GM19351 (cell line): ENCODE results near the gene SHFL.

Experiments
- ATAC-seq: cut with Tn5 transposase; IDR thresholded peaks from one replicate; pipeline ENCODE4 v1.9.1; 2021; ENCODE audit warnings: mild to moderate bottlenecking, moderate library complexity; ENCODE audit not compliant: unreplicated experiment

The SHFL gene

DNA sequence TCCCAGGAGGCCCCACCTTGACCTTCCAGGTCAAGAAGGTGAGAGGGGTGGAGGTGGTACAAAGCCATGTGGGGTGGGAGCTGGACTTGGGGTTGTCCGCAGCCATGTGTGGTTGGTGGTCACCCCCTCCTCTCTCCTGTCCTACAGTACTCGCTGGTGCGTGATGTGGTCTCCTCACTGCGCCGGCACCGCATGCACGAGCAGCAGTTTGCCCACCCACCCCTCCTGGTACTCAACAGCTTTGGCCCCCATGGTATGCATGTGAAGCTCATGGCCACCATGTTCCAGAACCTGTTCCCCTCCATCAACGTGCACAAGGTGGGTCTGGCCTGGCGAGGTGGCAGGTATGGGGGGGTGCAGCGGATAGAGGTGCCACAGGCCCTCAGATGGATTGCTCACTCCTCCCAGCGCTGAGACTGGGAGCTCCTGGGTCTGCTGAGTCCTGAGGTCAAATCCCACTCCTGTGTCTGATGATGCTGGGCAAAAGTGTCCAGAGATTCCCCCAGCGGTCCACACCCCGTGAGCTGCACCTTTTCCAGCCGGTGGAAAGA, 21.8 kb downstream of the SHFL start:
- ATAC-seq, result no peak

DNA sequence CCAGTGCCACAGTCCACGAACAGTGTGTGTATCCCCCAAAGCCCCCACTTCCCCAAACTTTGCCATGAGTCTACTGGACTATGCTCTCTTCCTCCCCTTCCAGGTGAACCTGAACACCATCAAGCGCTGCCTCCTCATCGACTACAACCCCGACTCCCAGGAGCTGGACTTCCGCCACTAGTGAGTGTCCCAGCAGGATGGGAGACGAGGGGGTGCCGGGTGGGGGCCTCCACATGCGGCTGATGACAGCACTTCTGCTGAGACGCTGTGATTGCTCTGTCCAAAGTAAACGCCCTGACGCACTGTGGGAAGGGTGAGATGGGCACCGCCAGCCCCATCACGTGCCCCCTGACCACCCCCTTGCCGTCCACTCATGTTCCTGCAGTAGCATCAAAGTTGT, 23.4 kb downstream of the SHFL start:
- ATAC-seq, result no peak

DNA sequence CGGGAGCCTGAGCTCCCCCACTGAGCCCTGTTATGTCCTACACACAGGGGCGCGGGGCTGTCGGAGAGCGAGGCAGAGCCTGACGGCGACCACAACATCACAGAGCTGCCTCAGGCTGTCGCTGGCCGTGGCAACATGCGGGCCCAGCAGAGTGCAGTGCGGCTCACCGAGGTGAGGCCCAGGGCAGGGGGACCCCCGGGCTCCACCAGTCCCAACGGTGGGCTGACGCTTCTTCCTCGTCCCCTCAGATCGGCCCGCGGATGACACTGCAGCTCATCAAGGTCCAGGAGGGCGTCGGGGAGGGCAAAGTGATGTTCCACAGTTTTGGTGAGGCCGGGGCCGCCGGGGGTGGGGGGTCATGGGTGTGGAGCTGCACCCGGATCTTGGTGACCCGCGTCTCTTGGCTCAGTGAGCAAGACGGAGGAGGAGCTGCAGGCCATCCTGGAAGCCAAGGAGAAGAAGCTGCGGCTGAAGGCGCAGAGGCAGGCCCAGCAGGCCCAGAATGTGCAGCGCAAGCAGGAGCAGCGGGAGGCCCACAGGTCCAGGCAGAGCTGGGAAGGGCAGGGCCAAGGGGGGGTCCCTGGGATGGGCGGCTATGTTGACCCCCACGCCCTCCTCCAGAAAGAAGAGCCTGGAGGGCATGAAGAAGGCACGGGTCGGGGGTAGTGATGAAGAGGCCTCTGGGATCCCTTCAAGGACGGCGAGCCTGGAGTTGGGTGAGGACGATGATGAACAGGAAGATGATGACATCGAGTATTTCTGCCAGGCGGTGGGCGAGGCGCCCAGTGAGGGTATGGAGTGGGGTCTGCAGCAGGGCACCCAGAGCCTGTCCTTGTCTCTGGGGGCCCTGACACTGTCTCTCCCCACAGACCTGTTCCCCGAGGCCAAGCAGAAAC, 24.2 kb downstream of the SHFL start:
- ATAC-seq, result no peak

DNA sequence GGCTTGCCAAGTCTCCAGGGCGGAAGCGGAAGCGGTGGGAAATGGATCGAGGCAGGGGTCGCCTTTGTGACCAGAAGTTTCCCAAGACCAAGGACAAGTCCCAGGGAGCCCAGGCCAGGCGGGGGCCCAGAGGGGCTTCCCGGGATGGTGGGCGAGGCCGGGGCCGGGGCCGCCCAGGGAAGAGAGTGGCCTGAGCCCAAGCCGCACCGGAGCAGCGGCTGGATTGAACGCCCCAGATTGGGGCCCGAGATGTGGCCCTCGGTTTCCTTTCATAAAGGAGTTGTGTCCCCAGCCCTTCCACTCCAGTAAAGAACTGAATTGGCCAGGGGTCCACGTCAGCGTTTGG, 24.8 kb downstream of the SHFL start:
- no peak for ATAC-seq

DNA sequence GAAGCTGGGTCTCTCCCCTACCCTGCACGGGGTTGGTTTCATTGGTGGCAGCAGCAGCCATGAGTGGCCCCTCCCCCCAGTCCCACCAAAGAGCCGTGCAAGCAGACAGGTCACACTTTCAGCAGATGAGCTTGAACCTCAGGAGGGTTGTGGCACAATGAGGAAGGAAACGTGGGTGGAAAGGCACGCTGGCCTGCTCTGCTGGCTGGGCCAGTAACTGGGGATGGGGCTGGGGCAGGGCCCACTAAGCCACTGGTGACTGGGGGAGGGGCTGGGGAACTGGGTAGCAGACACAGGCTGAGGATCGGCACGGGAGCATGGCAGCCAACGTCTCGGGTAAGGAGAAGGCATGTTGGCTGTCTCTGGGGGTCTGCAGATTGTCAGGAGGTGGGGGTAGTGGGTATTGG, 25.3 kb downstream of the SHFL start, which contains the start of gene P2RY11:
Gene P2RY11, plus strand, starts transcription at position 289 of the 407 bp plus-strand sequence. Its CDS starts 29 bp downstream, at position 318.
- no peak for ATAC-seq

- ATAC-seq, result no peak
Observed at GRCh38 chr19:10112037-10112761, 26.1 kb downstream of the SHFL start.

- ATAC-seq, result no peak
Observed at GRCh38 chr19:10112895-10113591, 26.9 kb downstream of the SHFL start.

DNA sequence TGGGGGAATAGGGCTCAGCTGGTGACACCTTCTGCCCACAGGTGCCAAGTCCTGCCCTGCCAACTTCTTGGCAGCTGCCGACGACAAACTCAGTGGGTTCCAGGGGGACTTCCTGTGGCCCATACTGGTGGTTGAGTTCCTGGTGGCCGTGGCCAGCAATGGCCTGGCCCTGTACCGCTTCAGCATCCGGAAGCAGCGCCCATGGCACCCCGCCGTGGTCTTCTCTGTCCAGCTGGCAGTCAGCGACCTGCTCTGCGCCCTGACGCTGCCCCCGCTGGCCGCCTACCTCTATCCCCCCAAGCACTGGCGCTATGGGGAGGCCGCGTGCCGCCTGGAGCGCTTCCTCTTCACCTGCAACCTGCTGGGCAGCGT, 27.5 kb downstream of the SHFL start:
- ATAC-seq, result no peak

- no peak for ATAC-seq
Observed at GRCh38 chr19:10113964-10114650, 28.0 kb downstream of the SHFL start.

DNA sequence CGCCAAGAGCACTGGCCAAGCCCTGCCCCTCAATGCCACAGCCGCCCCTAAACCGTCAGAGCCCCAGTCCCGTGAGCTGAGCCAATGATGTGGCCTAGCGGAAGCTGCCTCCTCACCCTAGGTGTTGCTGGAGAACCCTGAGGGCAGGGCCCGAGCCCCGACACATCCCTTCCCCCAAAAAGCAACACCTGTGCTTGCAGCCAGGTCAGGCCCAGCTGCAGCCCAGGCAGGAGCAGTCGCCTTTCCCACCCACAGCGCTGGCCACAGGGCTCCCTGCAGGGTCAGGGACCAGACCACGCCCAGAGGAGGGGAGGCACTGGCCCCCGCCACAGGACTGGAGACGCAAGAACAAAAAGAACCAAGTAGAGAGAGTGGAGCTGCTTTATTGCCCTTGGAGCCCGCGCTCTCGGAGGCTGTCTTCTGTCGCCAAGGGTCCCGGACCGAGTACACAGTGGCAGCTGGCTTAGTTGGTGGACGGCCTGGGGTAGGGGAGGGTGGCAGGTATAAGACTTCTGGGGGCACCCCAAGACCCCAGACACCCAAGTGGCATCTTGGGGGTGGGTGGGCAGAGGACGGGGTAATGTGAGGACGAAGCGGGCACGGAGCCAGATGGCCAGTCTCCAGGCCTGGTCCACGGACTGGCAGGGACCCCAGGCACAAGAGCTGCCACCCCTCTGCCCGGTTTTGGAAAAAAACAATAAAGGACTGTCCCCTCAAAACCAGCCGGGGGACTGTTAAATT, 28.7 kb downstream of the SHFL start:
- no peak for ATAC-seq

GRCh38 chr19:10115392-10116084, 29.4 kb downstream of the SHFL start:
- no peak for ATAC-seq

- ATAC-seq, result no peak
Observed at GRCh38 chr19:10116085-10116865, 30.2 kb downstream of the SHFL start.

- ATAC-seq, result no peak
Observed at GRCh38 chr19:10116866-10117616, 30.9 kb downstream of the SHFL start.

DNA sequence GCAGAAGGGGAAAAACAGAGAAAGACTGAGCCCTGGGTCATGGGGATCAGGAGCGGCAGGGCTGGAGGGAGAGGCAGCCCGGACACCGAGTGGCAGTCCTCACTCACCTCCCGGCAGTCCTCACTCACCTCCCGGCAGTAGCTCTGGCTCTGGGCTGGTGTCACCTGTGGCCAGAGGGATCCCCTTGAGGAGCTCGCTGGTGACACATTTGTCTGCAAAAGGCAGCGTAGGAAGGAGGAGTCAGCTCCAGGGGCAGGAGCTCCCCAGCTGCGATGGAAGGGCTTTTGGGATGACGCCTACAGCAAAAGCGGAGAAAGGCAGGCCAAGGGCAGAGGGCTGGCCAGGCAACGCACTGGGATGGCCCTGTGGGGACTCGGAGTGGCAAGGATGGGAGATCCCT, 32.8 kb downstream of the SHFL start:
- ATAC-seq, result no peak

DNA sequence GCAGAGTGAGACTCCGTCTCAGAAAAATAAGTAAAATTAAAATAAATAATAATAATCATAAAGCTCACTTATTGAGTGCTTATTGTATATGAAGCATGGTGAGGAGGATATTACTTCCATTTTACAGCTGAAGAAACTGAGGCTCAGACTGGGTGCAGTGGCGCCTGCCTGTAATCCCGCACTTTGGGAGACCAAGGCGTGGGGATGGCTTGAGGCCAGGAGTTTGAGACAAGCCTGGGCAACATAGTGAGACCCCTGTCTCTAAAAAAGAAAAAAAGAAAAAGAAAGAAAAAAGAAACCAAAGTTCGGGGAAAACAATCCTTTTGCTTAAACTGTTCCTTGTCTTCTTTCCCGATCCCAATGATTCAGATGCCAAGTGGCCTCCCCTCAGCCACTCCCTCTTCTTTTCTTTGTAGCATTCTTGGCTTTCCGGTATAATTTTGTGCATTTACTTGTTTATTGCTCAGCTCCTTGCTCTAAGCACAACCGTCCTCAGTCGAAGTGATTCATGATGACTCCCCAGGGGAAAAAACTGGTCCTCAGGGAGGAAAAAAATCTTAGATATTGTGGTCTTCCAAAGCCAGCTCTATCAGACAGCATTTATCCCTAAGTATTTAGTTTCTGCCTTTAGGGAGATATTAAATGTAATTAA, 34.5 kb downstream of the SHFL start:
- no peak for ATAC-seq

DNA sequence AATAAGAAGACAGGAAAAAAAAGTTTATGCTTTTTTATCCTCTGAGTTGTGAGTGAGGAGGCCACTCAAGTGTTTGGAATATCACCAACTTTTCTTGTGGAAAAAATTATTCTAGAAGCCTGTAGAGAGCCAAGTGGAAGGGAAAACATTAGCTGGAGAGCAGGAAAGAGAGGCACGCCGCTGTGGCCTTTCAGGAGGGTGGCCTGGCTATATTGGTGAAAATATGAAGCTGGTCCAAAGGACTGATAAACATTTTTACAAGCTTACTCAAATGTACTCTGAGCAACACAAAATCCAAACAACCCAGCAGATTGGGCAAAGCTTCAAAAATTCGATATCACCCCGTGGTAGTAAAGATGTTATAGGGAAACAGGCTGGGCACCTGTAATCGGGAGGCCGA, 35.9 kb downstream of the SHFL start:
- no peak for ATAC-seq

DNA sequence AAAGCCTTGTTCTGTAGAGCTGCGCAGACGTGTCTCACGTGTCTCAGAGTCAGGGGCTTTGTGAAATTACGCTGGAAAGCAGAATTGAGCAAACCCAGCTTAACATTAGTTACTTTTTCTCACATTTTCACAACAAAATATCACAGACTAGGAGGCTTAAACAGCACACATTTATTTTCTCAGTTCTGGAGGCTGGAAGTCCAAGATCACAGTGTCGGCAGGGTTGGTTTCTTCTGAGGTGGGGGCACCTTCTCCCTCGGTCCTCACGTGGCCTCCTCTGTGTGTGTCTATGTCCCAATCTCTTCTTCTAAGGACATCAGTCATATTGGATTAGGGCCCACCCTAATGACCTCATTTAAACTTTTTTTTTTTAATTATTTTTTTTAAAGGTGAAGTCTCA, 38.3 kb downstream of the SHFL start:
- ATAC-seq, result no peak
